GM23338 (cell line): Measurements from ENCODE around the gene CCNG1. TPM values are rescaled to one million over a fixed set of nuclear protein-coding genes. Genes with fewer than 3 reads are reported as not detected.

ENCODE experiments used
- ATAC-seq: fragments of 200-7000 bp; cut with Tn5 transposase; 3 replicates; pipeline ENCODE4 v1.9.1; 2020
- DNase-seq: peaks from one replicate; pipeline ENCODE4 v3.0.0-alpha.2; 2015; ENCODE audit warnings: low spot score
- H2AFZ ChIP-seq: fragments of 200-600 bp; sonication (generic); 2 replicates; pipeline ENCODE4 v1.8.0; 2016; ENCODE audit warnings: antibody characterized with exemption, mild to moderate bottlenecking, moderate library complexity
- H3F3A ChIP-seq: fragments of 200-600 bp; sonication (generic); replicated peaks from 2 replicates; pipeline ENCODE4 v1.8.0; 2017; ENCODE audit warnings: antibody characterized with exemption, mixed run types, low read depth
- H3K27ac ChIP-seq: fragments of 200-600 bp; sonication (generic); 2 replicates; pipeline ENCODE4 v1.6.1; 2016; ENCODE audit warnings: low read depth
- H3K27me3 ChIP-seq: fragments of 200-600 bp; sonication (generic); 2 replicates; pipeline ENCODE4 v1.8.0; 2016; ENCODE audit warnings: mild to moderate bottlenecking, mixed run types, moderate library complexity; ENCODE audit not compliant: insufficient read depth
- H3K36me3 ChIP-seq: fragments of 200-600 bp; sonication (generic); 2 replicates; pipeline ENCODE4 v1.8.0; 2016; ENCODE audit warnings: mild to moderate bottlenecking; ENCODE audit not compliant: insufficient read depth
- H3K4me1 ChIP-seq: fragments of 200-600 bp; sonication (generic); 2 replicates; pipeline ENCODE4 v1.8.0; 2016; ENCODE audit warnings: mild to moderate bottlenecking, moderate library complexity; ENCODE audit not compliant: insufficient read depth
- H3K4me2 ChIP-seq: fragments of 200-600 bp; sonication (generic); 2 replicates; pipeline ENCODE4 v1.7.1; 2017; ENCODE audit warnings: mixed run types
- H3K4me3 ChIP-seq: fragments of 200-600 bp; sonication (generic); 2 replicates; pipeline ENCODE4 v1.6.1; 2016; ENCODE audit warnings: mixed run types
- H3K79me2 ChIP-seq: fragments of 200-600 bp; sonication (generic); replicated peaks from 2 replicates; pipeline ENCODE4 v1.8.0; 2017; ENCODE audit warnings: mild to moderate bottlenecking; ENCODE audit not compliant: insufficient read depth
- H3K9me2 ChIP-seq: fragments of 200-600 bp; sonication (generic); 2 replicates; pipeline ENCODE4 v1.8.0; 2017; ENCODE audit not compliant: insufficient read depth
- H4K20me1 ChIP-seq: fragments of 200-600 bp; sonication (generic); replicated peaks from 2 replicates; pipeline ENCODE4 v1.8.0; 2017; ENCODE audit warnings: mild to moderate bottlenecking; ENCODE audit not compliant: insufficient read depth
- H3K27ac Mint-ChIP-seq: 2 replicates; pipeline ENCODE4 v1.8.0; 2020; ENCODE audit warnings: inconsistent platforms, mild to moderate bottlenecking, moderate library complexity, mixed read lengths
- H3K27me3 Mint-ChIP-seq: 3 replicates; pipeline ENCODE4 v1.8.0; 2022; ENCODE audit warnings: low read depth, mild to moderate bottlenecking, moderate library complexity, mixed read lengths, inconsistent platforms; ENCODE audit not compliant: insufficient read depth, poor library complexity
- H3K36me3 Mint-ChIP-seq: 3 replicates; pipeline ENCODE4 v1.8.0; 2021; ENCODE audit warnings: low read depth, mild to moderate bottlenecking, inconsistent platforms, moderate library complexity, mixed read lengths
- H3K4me1 Mint-ChIP-seq: 3 replicates; pipeline ENCODE4 v1.8.0; 2020; ENCODE audit warnings: mild to moderate bottlenecking, inconsistent platforms, mixed read lengths
- H3K4me3 Mint-ChIP-seq: 3 replicates; pipeline ENCODE4 v1.8.0; 2021; ENCODE audit warnings: moderate library complexity, mild to moderate bottlenecking, inconsistent platforms, mixed read lengths
- H3K9me3 Mint-ChIP-seq: 3 replicates; pipeline ENCODE4 v1.8.0; 2020; ENCODE audit warnings: moderate library complexity, mild to moderate bottlenecking, inconsistent platforms, mixed read lengths
- ETS1 ChIP-seq: IDR thresholded peaks from 2 replicates; pipeline ENCODE4 v1.6.1; 2016; ENCODE audit warnings: antibody characterized with exemption
- EZH2phosphoT487 ChIP-seq: fragments of 200-600 bp; sonication (generic); IDR thresholded peaks from one replicate; pipeline ENCODE4 v1.8.1; 2018; ENCODE audit warnings: antibody characterized with exemption; ENCODE audit not compliant: unreplicated experiment
- POLR2AphosphoS5 ChIP-seq: IDR thresholded peaks from 2 replicates; pipeline ENCODE4 v1.6.1; 2016; ENCODE audit warnings: antibody characterized with exemption, low read depth
- STAT1 ChIP-seq: IDR thresholded peaks from one replicate; pipeline ENCODE4 v1.6.1; 2016; ENCODE audit warnings: antibody characterized with exemption; ENCODE audit not compliant: unreplicated experiment
- ZNF114 ChIP-seq: fragments of 250-450 bp; sonication (Bioruptor Pico); IDR thresholded peaks from 2 replicates; pipeline ENCODE4 v1.5.0; 2020; ENCODE audit warnings: mild to moderate bottlenecking, moderate library complexity
- ZNF331 ChIP-seq: fragments of 250-450 bp; sonication (Bioruptor Pico); IDR thresholded peaks from 2 replicates; pipeline ENCODE4 v1.5.0; 2020; ENCODE audit warnings: low read depth, mild to moderate bottlenecking, moderate library complexity
- polyA plus RNA-seq: library from polyadenylated mRNA; unstranded; fragments of >200 nt; fragmentation: Nextera tagmentation; extraction: Ambion mirVana; gene quantifications from 2 replicates; pipeline ENCODE4 v1.2.1, GENCODE V29; 2016
- total RNA-seq: library from RNA; depleted of rRNA; stranded (reverse); fragments of >200 nt; shearing (Covaris generic); gene quantifications from 2 replicates; pipeline ENCODE4 v1.2.3, GENCODE V29; 2014
- TF ChIP-seq, protein P1 (sequence below): fragments of 250-450 bp; sonication (Bioruptor Pico); IDR thresholded peaks from 2 replicates; pipeline ENCODE4 v1.5.0; 2020; ENCODE audit warnings: mild to moderate bottlenecking, moderate library complexity
- TF ChIP-seq, protein P2 (sequence below), 2 experiments: fragments of 200-600 bp in 1 of 2; sonication (generic) in 1 of 2; conservative IDR thresholded peaks; 2 replicates each; pipeline versions ENCODE4 v1.5.1 to v1.6.1; 2016 to 2017; ENCODE audit warnings: antibody characterized with exemption in 2 of 2, low read depth in 2 of 2, mild to moderate bottlenecking in 2 of 2, moderate library complexity in 1 of 2
- TF ChIP-seq, protein P3 (sequence below): IDR thresholded peaks from one replicate; pipeline ENCODE4 v1.6.1; 2018; ENCODE audit warnings: antibody characterized with exemption; ENCODE audit not compliant: unreplicated experiment

Gene CCNG1
- total and polyA plus RNA-seq, 2 experiments from 2014 or later, result 431 to 496 TPM

- Histone ChIP-seq H3K9me2 (no peaks in the 10 kb centered on the region), H3K27ac (no peak overlapping the region), H2AFZ (no peak overlapping the region), H3K4me1 (no peaks in the 10 kb centered on the region), H3K79me2 (no peaks in the 10 kb centered on the region), H3F3A (no peaks in the 10 kb centered on the region), H3K4me3 (no peak overlapping the region), H3K27me3 (no peaks in the 10 kb centered on the region), H3K36me3 (peaks cover 91% of the 10 kb centered on the region), H4K20me1 (no peaks in the 10 kb centered on the region; the same call in 1 of the 2 replicates), H3K4me2 (no peak overlapping the region)
- no peaks in the 10 kb centered on the region for H3K27me3 Mint-ChIP-seq
- H3K4me3 Mint-ChIP-seq, result no peak overlapping the region
- no peak for ATAC-seq
- DNase-seq, result no peak
- TF ChIP-seq ZNF114 (CRISPR knock-in tag) (no peak), ETS1 (no peak), POLR2AphosphoS5 (no peak), ZNF331 (CRISPR knock-in tag) (no peak), EZH2phosphoT487 (no peak), STAT1 (no peak)
- TF ChIP-seq, protein P1, sequence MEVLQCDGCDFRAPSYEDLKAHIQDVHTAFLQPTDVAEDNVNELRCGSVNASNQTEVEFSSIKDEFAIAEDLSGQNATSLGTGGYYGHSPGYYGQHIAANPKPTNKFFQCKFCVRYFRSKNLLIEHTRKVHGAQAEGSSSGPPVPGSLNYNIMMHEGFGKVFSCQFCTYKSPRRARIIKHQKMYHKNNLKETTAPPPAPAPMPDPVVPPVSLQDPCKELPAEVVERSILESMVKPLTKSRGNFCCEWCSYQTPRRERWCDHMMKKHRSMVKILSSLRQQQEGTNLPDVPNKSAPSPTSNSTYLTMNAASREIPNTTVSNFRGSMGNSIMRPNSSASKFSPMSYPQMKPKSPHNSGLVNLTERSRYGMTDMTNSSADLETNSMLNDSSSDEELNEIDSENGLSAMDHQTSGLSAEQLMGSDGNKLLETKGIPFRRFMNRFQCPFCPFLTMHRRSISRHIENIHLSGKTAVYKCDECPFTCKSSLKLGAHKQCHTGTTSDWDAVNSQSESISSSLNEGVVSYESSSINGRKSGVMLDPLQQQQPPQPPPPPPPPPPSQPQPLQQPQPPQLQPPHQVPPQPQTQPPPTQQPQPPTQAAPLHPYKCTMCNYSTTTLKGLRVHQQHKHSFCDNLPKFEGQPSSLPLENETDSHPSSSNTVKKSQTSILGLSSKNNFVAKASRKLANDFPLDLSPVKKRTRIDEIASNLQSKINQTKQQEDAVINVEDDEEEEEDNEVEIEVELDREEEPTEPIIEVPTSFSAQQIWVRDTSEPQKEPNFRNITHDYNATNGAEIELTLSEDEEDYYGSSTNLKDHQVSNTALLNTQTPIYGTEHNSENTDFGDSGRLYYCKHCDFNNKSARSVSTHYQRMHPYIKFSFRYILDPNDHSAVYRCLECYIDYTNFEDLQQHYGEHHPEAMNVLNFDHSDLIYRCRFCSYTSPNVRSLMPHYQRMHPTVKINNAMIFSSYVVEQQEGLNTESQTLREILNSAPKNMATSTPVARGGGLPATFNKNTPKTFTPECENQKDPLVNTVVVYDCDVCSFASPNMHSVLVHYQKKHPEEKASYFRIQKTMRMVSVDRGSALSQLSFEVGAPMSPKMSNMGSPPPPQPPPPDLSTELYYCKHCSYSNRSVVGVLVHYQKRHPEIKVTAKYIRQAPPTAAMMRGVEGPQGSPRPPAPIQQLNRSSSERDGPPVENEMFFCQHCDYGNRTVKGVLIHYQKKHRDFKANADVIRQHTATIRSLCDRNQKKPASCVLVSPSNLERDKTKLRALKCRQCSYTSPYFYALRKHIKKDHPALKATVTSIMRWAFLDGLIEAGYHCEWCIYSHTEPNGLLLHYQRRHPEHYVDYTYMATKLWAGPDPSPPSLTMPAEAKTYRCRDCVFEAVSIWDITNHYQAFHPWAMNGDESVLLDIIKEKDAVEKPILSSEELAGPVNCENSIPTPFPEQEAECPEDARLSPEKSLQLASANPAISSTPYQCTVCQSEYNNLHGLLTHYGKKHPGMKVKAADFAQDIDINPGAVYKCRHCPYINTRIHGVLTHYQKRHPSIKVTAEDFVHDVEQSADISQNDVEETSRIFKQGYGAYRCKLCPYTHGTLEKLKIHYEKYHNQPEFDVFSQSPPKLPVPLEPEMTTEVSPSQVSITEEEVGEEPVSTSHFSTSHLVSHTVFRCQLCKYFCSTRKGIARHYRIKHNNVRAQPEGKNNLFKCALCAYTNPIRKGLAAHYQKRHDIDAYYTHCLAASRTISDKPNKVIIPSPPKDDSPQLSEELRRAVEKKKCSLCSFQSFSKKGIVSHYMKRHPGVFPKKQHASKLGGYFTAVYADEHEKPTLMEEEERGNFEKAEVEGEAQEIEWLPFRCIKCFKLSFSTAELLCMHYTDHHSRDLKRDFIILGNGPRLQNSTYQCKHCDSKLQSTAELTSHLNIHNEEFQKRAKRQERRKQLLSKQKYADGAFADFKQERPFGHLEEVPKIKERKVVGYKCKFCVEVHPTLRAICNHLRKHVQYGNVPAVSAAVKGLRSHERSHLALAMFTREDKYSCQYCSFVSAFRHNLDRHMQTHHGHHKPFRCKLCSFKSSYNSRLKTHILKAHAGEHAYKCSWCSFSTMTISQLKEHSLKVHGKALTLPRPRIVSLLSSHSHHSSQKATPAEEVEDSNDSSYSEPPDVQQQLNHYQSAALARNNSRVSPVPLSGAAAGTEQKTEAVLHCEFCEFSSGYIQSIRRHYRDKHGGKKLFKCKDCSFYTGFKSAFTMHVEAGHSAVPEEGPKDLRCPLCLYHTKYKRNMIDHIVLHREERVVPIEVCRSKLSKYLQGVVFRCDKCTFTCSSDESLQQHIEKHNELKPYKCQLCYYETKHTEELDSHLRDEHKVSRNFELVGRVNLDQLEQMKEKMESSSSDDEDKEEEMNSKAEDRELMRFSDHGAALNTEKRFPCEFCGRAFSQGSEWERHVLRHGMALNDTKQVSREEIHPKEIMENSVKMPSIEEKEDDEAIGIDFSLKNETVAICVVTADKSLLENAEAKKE (CRISPR knock-in tag), result no peak
- TF ChIP-seq, protein P2, sequence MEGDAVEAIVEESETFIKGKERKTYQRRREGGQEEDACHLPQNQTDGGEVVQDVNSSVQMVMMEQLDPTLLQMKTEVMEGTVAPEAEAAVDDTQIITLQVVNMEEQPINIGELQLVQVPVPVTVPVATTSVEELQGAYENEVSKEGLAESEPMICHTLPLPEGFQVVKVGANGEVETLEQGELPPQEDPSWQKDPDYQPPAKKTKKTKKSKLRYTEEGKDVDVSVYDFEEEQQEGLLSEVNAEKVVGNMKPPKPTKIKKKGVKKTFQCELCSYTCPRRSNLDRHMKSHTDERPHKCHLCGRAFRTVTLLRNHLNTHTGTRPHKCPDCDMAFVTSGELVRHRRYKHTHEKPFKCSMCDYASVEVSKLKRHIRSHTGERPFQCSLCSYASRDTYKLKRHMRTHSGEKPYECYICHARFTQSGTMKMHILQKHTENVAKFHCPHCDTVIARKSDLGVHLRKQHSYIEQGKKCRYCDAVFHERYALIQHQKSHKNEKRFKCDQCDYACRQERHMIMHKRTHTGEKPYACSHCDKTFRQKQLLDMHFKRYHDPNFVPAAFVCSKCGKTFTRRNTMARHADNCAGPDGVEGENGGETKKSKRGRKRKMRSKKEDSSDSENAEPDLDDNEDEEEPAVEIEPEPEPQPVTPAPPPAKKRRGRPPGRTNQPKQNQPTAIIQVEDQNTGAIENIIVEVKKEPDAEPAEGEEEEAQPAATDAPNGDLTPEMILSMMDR (conservative IDR thresholded peaks at IDR 0.05; ENCODE audit: low read depth in 2 of 2), result no peak
- TF ChIP-seq, protein P3, sequence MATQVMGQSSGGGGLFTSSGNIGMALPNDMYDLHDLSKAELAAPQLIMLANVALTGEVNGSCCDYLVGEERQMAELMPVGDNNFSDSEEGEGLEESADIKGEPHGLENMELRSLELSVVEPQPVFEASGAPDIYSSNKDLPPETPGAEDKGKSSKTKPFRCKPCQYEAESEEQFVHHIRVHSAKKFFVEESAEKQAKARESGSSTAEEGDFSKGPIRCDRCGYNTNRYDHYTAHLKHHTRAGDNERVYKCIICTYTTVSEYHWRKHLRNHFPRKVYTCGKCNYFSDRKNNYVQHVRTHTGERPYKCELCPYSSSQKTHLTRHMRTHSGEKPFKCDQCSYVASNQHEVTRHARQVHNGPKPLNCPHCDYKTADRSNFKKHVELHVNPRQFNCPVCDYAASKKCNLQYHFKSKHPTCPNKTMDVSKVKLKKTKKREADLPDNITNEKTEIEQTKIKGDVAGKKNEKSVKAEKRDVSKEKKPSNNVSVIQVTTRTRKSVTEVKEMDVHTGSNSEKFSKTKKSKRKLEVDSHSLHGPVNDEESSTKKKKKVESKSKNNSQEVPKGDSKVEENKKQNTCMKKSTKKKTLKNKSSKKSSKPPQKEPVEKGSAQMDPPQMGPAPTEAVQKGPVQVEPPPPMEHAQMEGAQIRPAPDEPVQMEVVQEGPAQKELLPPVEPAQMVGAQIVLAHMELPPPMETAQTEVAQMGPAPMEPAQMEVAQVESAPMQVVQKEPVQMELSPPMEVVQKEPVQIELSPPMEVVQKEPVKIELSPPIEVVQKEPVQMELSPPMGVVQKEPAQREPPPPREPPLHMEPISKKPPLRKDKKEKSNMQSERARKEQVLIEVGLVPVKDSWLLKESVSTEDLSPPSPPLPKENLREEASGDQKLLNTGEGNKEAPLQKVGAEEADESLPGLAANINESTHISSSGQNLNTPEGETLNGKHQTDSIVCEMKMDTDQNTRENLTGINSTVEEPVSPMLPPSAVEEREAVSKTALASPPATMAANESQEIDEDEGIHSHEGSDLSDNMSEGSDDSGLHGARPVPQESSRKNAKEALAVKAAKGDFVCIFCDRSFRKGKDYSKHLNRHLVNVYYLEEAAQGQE, result no peak
- no peak overlapping the region for H3K27ac Mint-ChIP-seq
- no peaks in the 10 kb centered on the region for H3K9me3 Mint-ChIP-seq
- peaks cover 90% of the 10 kb centered on the region for H3K36me3 Mint-ChIP-seq
- H3K4me1 Mint-ChIP-seq, result no peaks in the 10 kb centered on the region
Measured at GRCh38 chr5:163473635-163474243, 36.3 kb downstream of the CCNG1 start.
